Measurements from ENCODE around the gene QSOX2. TPM values are rescaled to one million over a fixed set of nuclear protein-coding genes. Genes with fewer than 3 reads are reported as not detected.

Gene QSOX2
- total RNA-seq, 1 experiment from 2014 or later, result 40.0 TPM

DNA sequence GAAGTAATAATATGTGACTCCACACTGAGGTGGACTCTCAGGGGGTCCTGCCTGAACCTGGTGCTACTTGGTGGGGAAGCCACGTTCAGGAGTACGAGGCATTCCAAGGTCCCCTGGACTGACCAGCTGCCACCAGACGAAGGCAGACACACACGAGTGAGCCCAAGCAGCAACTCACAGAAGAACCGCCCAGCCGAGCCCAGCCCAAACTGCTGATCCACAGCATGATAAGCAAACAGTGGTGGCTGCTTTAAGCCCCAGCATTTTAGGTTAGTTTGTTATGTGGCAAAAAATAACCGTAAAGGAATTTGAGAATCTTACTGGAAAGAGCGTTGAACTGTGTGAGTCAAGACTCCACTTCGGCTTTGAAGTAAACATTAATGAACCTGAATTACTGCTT, 31.9 kb downstream of the QSOX2 start:
- H3K4me1 ChIP-seq (ENCODE audit: control insufficient read depth, insufficient read depth, low read length), result no peaks in the 10 kb centered on the region
- 0 out of 2 replicates have a peak, but pooled peaks cover 2% of the 10 kb centered on the region for H3K36me3 ChIP-seq (ENCODE audit: control insufficient read depth, insufficient read depth, low read length)
- intact Hi-C loops (cut with micrococcal nuclease; ENCODE audit: unreplicated experiment), result no loop called here
- BruUV-seq (replicated peaks), result no TSS peak
- ATAC-seq (no peak), DNase-seq (ENCODE audit: low read depth, low spot score) (no peak)
- H3K27me3 ChIP-seq (ENCODE audit: control insufficient read depth, insufficient read depth, low read length), result no peaks in the 10 kb centered on the region
- H3K9me3 ChIP-seq (ENCODE audit: control insufficient read depth, insufficient read depth, low read depth, low read length), result no peaks in the 10 kb centered on the region; the same call in 1 of the 2 replicates
- ChIA-PET POLR2A (no interaction called here), CTCF (no interaction called here)
- H3K27ac ChIP-seq (ENCODE audit: low read length), result no peak overlapping the region
- no peak overlapping the region for H3K4me3 ChIP-seq (ENCODE audit: low read depth in 2 of 2, low read length in 2 of 2)
- in situ Hi-C loops (cut with HindIII; ENCODE audit: low pct_unique_long_range_greater_than_20kb, low sequenced_read_pairs), result no loop called here
- TF ChIP-seq SIN3A (IDR thresholded peaks at IDR 0.05; ENCODE audit: borderline replicate concordance, insufficient read depth, low read depth, low read length), result no peak

DNA sequence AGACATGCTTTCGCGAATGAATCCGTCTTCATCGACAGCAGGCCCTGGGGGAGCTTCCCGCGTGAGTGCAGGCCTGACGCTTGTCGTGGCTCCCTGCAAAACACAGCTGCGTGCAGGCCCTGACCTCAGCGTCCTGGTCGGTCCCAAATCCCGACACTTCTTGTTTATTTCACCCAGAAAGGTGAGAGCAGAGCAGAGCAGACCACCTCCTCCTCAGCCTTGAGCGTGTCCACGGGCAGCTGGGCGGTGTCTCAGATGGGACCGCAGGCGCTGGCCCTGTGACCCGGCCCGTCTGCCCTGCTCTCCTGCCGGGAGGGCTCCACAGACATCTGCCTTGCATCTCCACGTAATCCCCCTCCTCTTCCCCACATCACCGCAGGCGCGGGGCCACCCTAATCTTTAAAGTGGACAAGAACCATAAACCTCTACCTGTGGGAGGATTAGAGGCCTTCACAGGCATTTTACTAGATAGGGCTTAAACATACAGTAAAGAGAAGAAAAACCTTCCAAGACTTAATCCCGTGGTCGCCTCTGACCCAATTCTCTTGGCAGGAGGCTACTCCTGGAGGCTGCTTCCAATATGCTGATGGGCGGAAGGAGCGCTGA, 33.2 kb downstream of the QSOX2 start:
- H3K9me3 ChIP-seq (ENCODE audit: control insufficient read depth, insufficient read depth, low read depth, low read length), result no peaks in the 10 kb centered on the region; the same call in 1 of the 2 replicates
- BruUV-seq (replicated peaks), result no TSS peak

More for the DNA sequence above, 33.2 kb downstream of the QSOX2 start:
- DNase-seq (ENCODE audit: low read depth, low spot score) (no peak), ATAC-seq (no peak)
- H3K27me3 ChIP-seq (ENCODE audit: control insufficient read depth, insufficient read depth, low read length), result no peaks in the 10 kb centered on the region
- intact Hi-C loops (cut with micrococcal nuclease; ENCODE audit: unreplicated experiment) (no loop called here), in situ Hi-C loops (cut with HindIII; ENCODE audit: low pct_unique_long_range_greater_than_20kb, low sequenced_read_pairs) (no loop called here)
- H3K27ac ChIP-seq (ENCODE audit: low read length), result no peak overlapping the region
- no peak overlapping the region for H3K4me3 ChIP-seq (ENCODE audit: low read depth in 2 of 2, low read length in 2 of 2)
- TF ChIP-seq TCF7L2 (IDR thresholded peaks at IDR 0.05; ENCODE audit: low read depth, low read length) (no peak), SIN3A (IDR thresholded peaks at IDR 0.05; ENCODE audit: borderline replicate concordance, insufficient read depth, low read depth, low read length) (no peak), POLR2AphosphoS5 (IDR thresholded peaks at IDR 0.05; ENCODE audit: low read depth, low read length) (no peak)
- TF ChIP-seq, protein P1, sequence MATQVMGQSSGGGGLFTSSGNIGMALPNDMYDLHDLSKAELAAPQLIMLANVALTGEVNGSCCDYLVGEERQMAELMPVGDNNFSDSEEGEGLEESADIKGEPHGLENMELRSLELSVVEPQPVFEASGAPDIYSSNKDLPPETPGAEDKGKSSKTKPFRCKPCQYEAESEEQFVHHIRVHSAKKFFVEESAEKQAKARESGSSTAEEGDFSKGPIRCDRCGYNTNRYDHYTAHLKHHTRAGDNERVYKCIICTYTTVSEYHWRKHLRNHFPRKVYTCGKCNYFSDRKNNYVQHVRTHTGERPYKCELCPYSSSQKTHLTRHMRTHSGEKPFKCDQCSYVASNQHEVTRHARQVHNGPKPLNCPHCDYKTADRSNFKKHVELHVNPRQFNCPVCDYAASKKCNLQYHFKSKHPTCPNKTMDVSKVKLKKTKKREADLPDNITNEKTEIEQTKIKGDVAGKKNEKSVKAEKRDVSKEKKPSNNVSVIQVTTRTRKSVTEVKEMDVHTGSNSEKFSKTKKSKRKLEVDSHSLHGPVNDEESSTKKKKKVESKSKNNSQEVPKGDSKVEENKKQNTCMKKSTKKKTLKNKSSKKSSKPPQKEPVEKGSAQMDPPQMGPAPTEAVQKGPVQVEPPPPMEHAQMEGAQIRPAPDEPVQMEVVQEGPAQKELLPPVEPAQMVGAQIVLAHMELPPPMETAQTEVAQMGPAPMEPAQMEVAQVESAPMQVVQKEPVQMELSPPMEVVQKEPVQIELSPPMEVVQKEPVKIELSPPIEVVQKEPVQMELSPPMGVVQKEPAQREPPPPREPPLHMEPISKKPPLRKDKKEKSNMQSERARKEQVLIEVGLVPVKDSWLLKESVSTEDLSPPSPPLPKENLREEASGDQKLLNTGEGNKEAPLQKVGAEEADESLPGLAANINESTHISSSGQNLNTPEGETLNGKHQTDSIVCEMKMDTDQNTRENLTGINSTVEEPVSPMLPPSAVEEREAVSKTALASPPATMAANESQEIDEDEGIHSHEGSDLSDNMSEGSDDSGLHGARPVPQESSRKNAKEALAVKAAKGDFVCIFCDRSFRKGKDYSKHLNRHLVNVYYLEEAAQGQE (IDR thresholded peaks at IDR 0.05; ENCODE audit: insufficient read depth in 1 of 2, low read depth in 2 of 2, low read length in 1 of 2), result no peak
- TF ChIP-seq, protein P2, sequence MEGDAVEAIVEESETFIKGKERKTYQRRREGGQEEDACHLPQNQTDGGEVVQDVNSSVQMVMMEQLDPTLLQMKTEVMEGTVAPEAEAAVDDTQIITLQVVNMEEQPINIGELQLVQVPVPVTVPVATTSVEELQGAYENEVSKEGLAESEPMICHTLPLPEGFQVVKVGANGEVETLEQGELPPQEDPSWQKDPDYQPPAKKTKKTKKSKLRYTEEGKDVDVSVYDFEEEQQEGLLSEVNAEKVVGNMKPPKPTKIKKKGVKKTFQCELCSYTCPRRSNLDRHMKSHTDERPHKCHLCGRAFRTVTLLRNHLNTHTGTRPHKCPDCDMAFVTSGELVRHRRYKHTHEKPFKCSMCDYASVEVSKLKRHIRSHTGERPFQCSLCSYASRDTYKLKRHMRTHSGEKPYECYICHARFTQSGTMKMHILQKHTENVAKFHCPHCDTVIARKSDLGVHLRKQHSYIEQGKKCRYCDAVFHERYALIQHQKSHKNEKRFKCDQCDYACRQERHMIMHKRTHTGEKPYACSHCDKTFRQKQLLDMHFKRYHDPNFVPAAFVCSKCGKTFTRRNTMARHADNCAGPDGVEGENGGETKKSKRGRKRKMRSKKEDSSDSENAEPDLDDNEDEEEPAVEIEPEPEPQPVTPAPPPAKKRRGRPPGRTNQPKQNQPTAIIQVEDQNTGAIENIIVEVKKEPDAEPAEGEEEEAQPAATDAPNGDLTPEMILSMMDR (IDR thresholded peaks at IDR 0.05), result no peak
- no peaks in the 10 kb centered on the region for H3K4me1 ChIP-seq (ENCODE audit: control insufficient read depth, insufficient read depth, low read length)
- ChIA-PET POLR2A (no interaction called here), CTCF (interaction anchor here (0.6 to 0.7 kb wide), 2 partner anchors 13 to 79 kb away, joined by 3 to 8 read pairs; no protein-coding TSS in a partner anchor)
- 0 out of 2 replicates have a peak, but pooled peaks cover 2% of the 10 kb centered on the region for H3K36me3 ChIP-seq (ENCODE audit: control insufficient read depth, insufficient read depth, low read length)

Measured in Panc1 (cell line).